Loucy (cell line): ENCODE data around the gene INVS.
"Not testable (repeated sequence)": the region's sequence is repeated elsewhere in the genome, so short reads cannot be mapped to it uniquely, and the experiment has no call there.

ENCODE experiments used
- CTCF ChIP-seq: fragments of 200-600 bp; sonication (generic); conservative IDR thresholded peaks from 2 replicates; pipeline ENCODE4 v1.5.1; 2014; ENCODE audit warnings: mild to moderate bottlenecking, antibody characterized with exemption, low read length
- EZH2phosphoT487 ChIP-seq: fragments of 200-600 bp; IDR thresholded peaks from 2 replicates; pipeline ENCODE4 v1.6.1; 2018; ENCODE audit warnings: antibody characterized with exemption, mild to moderate bottlenecking, moderate library complexity, borderline replicate concordance

- TF ChIP-seq CTCF, EZH2phosphoT487: not testable (repeated sequence)
Measured at GRCh38 chr9:100141862-100142261, 42.8 kb downstream of the INVS start.
